ENCODE measurements around the gene SPOCK2. TPM values are rescaled to one million over a fixed set of nuclear protein-coding genes. Genes with fewer than 3 reads are reported as not detected.

The SPOCK2 gene
- total RNA-seq, 4 donors from 2014 or later, result 8.3 to 24.6 (median 16.2) TPM

- no peak for DNase-seq (ENCODE audit: low spot score)
- ATAC-seq (ENCODE audit: low FRiP score), result peak; percentile 55
- TF ChIP-seq CTCF (IDR thresholded peaks at IDR 0.05), result no peak
Observed at GRCh38 chr10:72087392-72087968, 871 bp downstream of the SPOCK2 start.

- no peak for TF ChIP-seq CTCF (IDR thresholded peaks at IDR 0.05)
Observed at GRCh38 chr10:72086466-72087391, 1.6 kb downstream of the SPOCK2 start.

GRCh38 chr10:72085864-72086465 lies 2.4 kb downstream of the SPOCK2 start:
- TF ChIP-seq CTCF (IDR thresholded peaks at IDR 0.05), result no peak
- no peak for DNase-seq (ENCODE audit: low spot score)
- no peak for ATAC-seq (ENCODE audit: low FRiP score)

More at GRCh38 chr10:72086466-72087391, 1.6 kb downstream of the SPOCK2 start:
- ATAC-seq (ENCODE audit: low FRiP score) (no peak), DNase-seq (ENCODE audit: low spot score) (no peak)

DNA sequence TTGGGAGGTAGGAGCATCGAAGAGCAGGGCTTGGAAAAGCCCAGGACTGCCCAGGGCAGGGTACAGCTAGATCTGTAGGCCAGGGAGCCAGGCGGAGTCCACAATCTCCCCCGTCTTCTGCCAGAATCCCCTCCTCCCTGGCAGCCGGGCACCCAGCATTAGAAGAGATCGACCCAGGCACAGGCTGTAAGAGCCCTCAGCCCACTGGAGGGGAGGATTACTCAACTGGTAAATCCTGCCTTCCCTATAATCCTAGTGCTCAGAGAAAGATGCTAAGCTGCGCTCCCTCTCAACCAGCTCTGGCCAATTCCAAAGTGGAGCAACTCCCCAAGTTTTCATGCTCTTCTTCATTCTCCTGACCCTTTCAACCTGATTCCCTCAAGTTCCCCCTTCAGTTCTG lies 3.2 kb downstream of the SPOCK2 start:
- DNase-seq (ENCODE audit: low spot score), result no peak
- ATAC-seq (ENCODE audit: low FRiP score), result no peak
- TF ChIP-seq CTCF (IDR thresholded peaks at IDR 0.05), result no peak

- TF ChIP-seq CTCF (IDR thresholded peaks at IDR 0.05), result no peak
- no peak for ATAC-seq (ENCODE audit: low FRiP score)
- DNase-seq (ENCODE audit: low spot score), result peak; percentile 10
Observed at GRCh38 chr10:72083790-72084459, 4.4 kb downstream of the SPOCK2 start.

- peak; percentile 16 for DNase-seq (ENCODE audit: low spot score)
- no peak for ATAC-seq (ENCODE audit: low FRiP score)
- no peak for TF ChIP-seq CTCF (IDR thresholded peaks at IDR 0.05)
Observed at GRCh38 chr10:72082856-72083789, 5.2 kb downstream of the SPOCK2 start.
